HepG2 (cell line): ENCODE results near the gene SULT1E1. TPM values are rescaled to one million over a fixed set of nuclear protein-coding genes. Genes with fewer than 3 reads are reported as not detected.
A peak's percentile ranks its signal among the peaks of the same experiment; 100 is the strongest.

Experiments
- ADNP ChIP-seq: sonication (generic); formaldehyde crosslinking; IDR thresholded peaks from 2 replicates; pipeline ENCODE4 v1.4.0; 2020; ENCODE audit warnings: missing genetic modification reagents
- GATAD1 ChIP-seq: IDR thresholded peaks from 2 replicates; pipeline ENCODE4 v1.6.1; 2016; ENCODE audit warnings: missing genetic modification reagents, missing compliant biosample characterization
- IKZF4 ChIP-seq: sonication (generic); formaldehyde crosslinking; IDR thresholded peaks from 2 replicates; pipeline ENCODE4 v1.5.1; 2020; ENCODE audit warnings: borderline replicate concordance, mild to moderate bottlenecking, low read depth, missing genetic modification reagents; ENCODE audit errors: not compliant biosample characterization
- KDM3A ChIP-seq: IDR thresholded peaks from 2 replicates; pipeline ENCODE4 v1.6.1; 2018; ENCODE audit warnings: low read depth, missing compliant biosample characterization
- RARG ChIP-seq: sonication (generic); formaldehyde crosslinking; IDR thresholded peaks from 2 replicates; pipeline ENCODE4 v1.4.0; 2020; ENCODE audit warnings: low read depth, mild to moderate bottlenecking, missing genetic modification reagents
- RXRA ChIP-seq: sonication (generic); formaldehyde crosslinking; IDR thresholded peaks from 2 replicates; pipeline ENCODE4 v1.5.1; 2020; ENCODE audit warnings: missing genetic modification reagents
- SIX1 ChIP-seq: sonication (generic); formaldehyde crosslinking; IDR thresholded peaks from 2 replicates; pipeline ENCODE4 v1.4.0; 2020; ENCODE audit warnings: missing genetic modification reagents, borderline replicate concordance
- SPEN ChIP-seq: sonication (generic); formaldehyde crosslinking; IDR thresholded peaks from 2 replicates; pipeline ENCODE4 v1.5.1; 2020; ENCODE audit warnings: low read depth, mild to moderate bottlenecking, missing genetic modification reagents
- TBP ChIP-seq: sonication (generic); formaldehyde crosslinking; IDR thresholded peaks from 2 replicates; pipeline ENCODE4 v1.5.0; 2020; ENCODE audit warnings: missing genetic modification reagents
- TOPORS ChIP-seq: sonication (generic); formaldehyde crosslinking; IDR thresholded peaks from 2 replicates; pipeline ENCODE4 v1.8.0; 2023; ENCODE audit warnings: mild to moderate bottlenecking, missing genetic modification reagents
- ZMAT3 ChIP-seq: sonication (generic); formaldehyde crosslinking; conservative IDR thresholded peaks from 2 replicates; pipeline ENCODE4 v1.7.0; 2021; ENCODE audit warnings: missing genetic modification reagents
- ZNF589 ChIP-seq: sonication (generic); formaldehyde crosslinking; conservative IDR thresholded peaks from 2 replicates; pipeline ENCODE4 v1.8.0; 2022; ENCODE audit warnings: mild to moderate bottlenecking, moderate library complexity, missing genetic modification reagents
- polyA plus RNA-seq, 8 experiments: library from polyadenylated mRNA; depleted of rRNA in 3 of 8; stranded (reverse) in 7 of 8; unstranded in 1 of 8; fragments of >200 nt; fragmentation: Illumina TruSeq in 4 of 8; extraction: Trizol in 4 of 8; gene quantifications; 2 replicates each; pipeline versions ENCODE4 v1.2.1 to v1.2.3, GENCODE V29; 2011 to 2016; ENCODE audit warnings: low read depth in 4 of 8, missing spikeins in 1 of 8, mixed read lengths in 1 of 8; ENCODE audit not compliant: insufficient read depth in 1 of 8
- total RNA-seq, 5 experiments: library from RNA; depleted of rRNA; stranded (reverse); fragments of >200 nt; fragmentation: Illumina TruSeq; extraction: Trizol; gene quantifications; 2 replicates each; pipeline ENCODE4 v1.2.3, GENCODE V29; 2016; ENCODE audit warnings: low read depth in 1 of 5
- TF ChIP-seq, protein P1 (sequence below): sonication (generic); formaldehyde crosslinking; IDR thresholded peaks from 2 replicates; pipeline ENCODE4 v1.8.1; 2022; ENCODE audit warnings: mild to moderate bottlenecking, missing genetic modification reagents
- TF ChIP-seq, protein P2 (sequence below): sonication (generic); formaldehyde crosslinking; IDR thresholded peaks from 2 replicates; pipeline ENCODE4 v1.4.0; 2020; ENCODE audit warnings: missing genetic modification reagents
- TF ChIP-seq, protein P3 (sequence below): sonication (generic); formaldehyde crosslinking; IDR thresholded peaks from 2 replicates; pipeline ENCODE4 v1.4.0; 2020; ENCODE audit warnings: missing genetic modification reagents
- TF ChIP-seq, protein P4 (sequence below): sonication (generic); formaldehyde crosslinking; IDR thresholded peaks from 2 replicates; pipeline ENCODE4 v1.8.1; 2022; ENCODE audit warnings: low read depth, mild to moderate bottlenecking, missing genetic modification reagents

The SULT1E1 gene
- total and polyA plus RNA-seq, 2 of the 13 experiments (the other 11 are each of a cell fraction or from before 2014, with no cell fraction given) = 1.7 to 3.9 TPM

DNA sequence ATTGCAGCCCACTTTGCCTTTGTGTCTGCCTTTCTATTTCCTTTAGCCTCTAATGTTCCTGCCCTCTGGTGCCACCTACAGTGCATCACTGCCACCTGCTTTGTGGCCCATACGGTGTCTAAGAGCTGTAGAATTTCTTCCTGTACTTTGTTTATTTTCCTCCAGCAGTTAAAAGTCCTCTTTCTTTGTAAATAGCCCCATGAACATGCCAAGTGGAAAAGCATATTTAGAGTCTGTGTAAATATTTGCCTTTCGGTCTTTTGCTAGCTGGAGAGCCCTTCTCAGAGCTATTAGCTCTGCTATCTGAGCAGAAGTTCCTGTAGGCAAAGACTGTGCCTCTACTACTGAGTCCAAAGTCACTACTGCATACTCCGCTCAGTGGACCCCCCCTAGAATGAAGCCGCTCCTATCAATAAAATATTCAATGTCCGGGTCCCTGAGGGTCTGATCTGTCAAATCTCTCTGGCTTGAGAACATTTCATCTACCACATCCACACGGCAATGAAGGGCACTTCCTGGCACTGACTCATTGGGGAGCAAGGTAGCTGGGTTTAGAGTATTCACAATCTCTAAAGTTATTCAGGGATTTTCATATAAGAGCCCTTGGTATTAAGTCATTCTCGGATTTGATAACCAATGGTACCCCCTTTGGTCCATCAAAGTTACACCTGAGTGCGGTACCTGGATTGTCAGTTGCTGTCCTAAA, 36.3 kb downstream of the SULT1E1 start (continued):
- TF ChIP-seq, protein P1, sequence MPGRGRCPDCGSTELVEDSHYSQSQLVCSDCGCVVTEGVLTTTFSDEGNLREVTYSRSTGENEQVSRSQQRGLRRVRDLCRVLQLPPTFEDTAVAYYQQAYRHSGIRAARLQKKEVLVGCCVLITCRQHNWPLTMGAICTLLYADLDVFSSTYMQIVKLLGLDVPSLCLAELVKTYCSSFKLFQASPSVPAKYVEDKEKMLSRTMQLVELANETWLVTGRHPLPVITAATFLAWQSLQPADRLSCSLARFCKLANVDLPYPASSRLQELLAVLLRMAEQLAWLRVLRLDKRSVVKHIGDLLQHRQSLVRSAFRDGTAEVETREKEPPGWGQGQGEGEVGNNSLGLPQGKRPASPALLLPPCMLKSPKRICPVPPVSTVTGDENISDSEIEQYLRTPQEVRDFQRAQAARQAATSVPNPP (CRISPR knock-in tag) = peak; percentile 92
- 0 out of 2 replicates have a peak, but pooled peaks have one; percentile 31 for TF ChIP-seq ADNP (CRISPR knock-in tag)
- TF ChIP-seq ZNF589 = no peak
- TF ChIP-seq IKZF4 (CRISPR knock-in tag) = no peak
- TF ChIP-seq RARG (CRISPR knock-in tag) = no peak
- peak; percentile 7; the same call in 1 of the 2 replicates for TF ChIP-seq RXRA (CRISPR knock-in tag)
- TF ChIP-seq SPEN = no peak
- no peak for TF ChIP-seq ZMAT3 (CRISPR knock-in tag)
- TF ChIP-seq TBP (CRISPR knock-in tag) = no peak
- peak; percentile 64 for TF ChIP-seq GATAD1 (CRISPR knock-in tag)
- peak; percentile 81; the same call in 1 of the 2 replicates for TF ChIP-seq SIX1 (CRISPR knock-in tag)
- TF ChIP-seq, protein P2, sequence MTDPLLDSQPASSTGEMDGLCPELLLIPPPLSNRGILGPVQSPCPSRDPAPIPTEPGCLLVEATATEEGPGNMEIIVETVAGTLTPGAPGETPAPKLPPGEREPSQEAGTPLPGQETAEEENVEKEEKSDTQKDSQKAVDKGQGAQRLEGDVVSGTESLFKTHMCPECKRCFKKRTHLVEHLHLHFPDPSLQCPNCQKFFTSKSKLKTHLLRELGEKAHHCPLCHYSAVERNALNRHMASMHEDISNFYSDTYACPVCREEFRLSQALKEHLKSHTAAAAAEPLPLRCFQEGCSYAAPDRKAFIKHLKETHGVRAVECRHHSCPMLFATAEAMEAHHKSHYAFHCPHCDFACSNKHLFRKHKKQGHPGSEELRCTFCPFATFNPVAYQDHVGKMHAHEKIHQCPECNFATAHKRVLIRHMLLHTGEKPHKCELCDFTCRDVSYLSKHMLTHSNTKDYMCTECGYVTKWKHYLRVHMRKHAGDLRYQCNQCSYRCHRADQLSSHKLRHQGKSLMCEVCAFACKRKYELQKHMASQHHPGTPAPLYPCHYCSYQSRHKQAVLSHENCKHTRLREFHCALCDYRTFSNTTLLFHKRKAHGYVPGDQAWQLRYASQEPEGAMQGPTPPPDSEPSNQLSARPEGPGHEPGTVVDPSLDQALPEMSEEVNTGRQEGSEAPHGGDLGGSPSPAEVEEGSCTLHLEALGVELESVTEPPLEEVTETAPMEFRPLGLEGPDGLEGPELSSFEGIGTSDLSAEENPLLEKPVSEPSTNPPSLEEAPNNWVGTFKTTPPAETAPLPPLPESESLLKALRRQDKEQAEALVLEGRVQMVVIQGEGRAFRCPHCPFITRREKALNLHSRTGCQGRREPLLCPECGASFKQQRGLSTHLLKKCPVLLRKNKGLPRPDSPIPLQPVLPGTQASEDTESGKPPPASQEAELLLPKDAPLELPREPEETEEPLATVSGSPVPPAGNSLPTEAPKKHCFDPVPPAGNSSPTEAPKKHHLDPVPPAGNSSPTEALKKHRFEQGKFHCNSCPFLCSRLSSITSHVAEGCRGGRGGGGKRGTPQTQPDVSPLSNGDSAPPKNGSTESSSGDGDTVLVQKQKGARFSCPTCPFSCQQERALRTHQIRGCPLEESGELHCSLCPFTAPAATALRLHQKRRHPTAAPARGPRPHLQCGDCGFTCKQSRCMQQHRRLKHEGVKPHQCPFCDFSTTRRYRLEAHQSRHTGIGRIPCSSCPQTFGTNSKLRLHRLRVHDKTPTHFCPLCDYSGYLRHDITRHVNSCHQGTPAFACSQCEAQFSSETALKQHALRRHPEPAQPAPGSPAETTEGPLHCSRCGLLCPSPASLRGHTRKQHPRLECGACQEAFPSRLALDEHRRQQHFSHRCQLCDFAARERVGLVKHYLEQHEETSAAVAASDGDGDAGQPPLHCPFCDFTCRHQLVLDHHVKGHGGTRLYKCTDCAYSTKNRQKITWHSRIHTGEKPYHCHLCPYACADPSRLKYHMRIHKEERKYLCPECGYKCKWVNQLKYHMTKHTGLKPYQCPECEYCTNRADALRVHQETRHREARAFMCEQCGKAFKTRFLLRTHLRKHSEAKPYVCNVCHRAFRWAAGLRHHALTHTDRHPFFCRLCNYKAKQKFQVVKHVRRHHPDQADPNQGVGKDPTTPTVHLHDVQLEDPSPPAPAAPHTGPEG (CRISPR knock-in tag) = no peak
- TF ChIP-seq TOPORS (CRISPR knock-in tag) = 0 out of 2 replicates have a peak, but pooled peaks have one; percentile 41
- TF ChIP-seq, protein P3, sequence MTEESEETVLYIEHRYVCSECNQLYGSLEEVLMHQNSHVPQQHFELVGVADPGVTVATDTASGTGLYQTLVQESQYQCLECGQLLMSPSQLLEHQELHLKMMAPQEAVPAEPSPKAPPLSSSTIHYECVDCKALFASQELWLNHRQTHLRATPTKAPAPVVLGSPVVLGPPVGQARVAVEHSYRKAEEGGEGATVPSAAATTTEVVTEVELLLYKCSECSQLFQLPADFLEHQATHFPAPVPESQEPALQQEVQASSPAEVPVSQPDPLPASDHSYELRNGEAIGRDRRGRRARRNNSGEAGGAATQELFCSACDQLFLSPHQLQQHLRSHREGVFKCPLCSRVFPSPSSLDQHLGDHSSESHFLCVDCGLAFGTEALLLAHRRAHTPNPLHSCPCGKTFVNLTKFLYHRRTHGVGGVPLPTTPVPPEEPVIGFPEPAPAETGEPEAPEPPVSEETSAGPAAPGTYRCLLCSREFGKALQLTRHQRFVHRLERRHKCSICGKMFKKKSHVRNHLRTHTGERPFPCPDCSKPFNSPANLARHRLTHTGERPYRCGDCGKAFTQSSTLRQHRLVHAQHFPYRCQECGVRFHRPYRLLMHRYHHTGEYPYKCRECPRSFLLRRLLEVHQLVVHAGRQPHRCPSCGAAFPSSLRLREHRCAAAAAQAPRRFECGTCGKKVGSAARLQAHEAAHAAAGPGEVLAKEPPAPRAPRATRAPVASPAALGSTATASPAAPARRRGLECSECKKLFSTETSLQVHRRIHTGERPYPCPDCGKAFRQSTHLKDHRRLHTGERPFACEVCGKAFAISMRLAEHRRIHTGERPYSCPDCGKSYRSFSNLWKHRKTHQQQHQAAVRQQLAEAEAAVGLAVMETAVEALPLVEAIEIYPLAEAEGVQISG (CRISPR knock-in tag) = peak; percentile 48; the same call in 1 of the 2 replicates
- TF ChIP-seq, protein P4, sequence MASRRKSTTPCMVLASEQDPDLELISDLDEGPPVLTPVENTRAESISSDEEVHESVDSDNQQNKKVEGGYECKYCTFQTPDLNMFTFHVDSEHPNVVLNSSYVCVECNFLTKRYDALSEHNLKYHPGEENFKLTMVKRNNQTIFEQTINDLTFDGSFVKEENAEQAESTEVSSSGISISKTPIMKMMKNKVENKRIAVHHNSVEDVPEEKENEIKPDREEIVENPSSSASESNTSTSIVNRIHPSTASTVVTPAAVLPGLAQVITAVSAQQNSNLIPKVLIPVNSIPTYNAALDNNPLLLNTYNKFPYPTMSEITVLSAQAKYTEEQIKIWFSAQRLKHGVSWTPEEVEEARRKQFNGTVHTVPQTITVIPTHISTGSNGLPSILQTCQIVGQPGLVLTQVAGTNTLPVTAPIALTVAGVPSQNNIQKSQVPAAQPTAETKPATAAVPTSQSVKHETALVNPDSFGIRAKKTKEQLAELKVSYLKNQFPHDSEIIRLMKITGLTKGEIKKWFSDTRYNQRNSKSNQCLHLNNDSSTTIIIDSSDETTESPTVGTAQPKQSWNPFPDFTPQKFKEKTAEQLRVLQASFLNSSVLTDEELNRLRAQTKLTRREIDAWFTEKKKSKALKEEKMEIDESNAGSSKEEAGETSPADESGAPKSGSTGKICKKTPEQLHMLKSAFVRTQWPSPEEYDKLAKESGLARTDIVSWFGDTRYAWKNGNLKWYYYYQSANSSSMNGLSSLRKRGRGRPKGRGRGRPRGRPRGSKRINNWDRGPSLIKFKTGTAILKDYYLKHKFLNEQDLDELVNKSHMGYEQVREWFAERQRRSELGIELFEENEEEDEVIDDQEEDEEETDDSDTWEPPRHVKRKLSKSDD = 0 out of 2 replicates have a peak, but pooled peaks have one; percentile 58
- TF ChIP-seq KDM3A (CRISPR knock-in tag) = peak; percentile 73
